Gastrocnemius medialis (tissue), 4 donors: Measurements from ENCODE around the gene TOR1AIP2.

Experiments used
- CTCF ChIP-seq, 5 experiments: fragments of 450-650 bp in 3 of 5; fragments of 200-600 bp in 2 of 5; sonication (generic) in 2 of 5; IDR thresholded peaks in 4 of 5; conservative IDR thresholded peaks in 1 of 5; 1 replicate in 4 of 5; 2 replicates in 1 of 5; pipeline ENCODE4 v1.5.1; 2016 to 2019; ENCODE audit warnings: antibody characterized with exemption in 5 of 5, mild to moderate bottlenecking in 3 of 5, moderate library complexity in 3 of 5
- POLR2A ChIP-seq, 2 donors: fragments of 450-650 bp; IDR thresholded peaks; one replicate each; pipeline ENCODE4 v1.6.1; 2017; ENCODE audit warnings: antibody characterized with exemption in 2 of 2, mild to moderate bottlenecking in 2 of 2, moderate library complexity in 2 of 2

GRCh38 chr1:179925302-179925701 is 47.7 kb upstream of the TOR1AIP2 start:
- TF ChIP-seq CTCF (IDR thresholded peaks at IDR 0.05 in 4 of 5, conservative IDR thresholded peaks at IDR 0.05 in 1 of 5), result no peak
- TF ChIP-seq POLR2A (IDR thresholded peaks at IDR 0.05), result no peak
